ENCODE measurements around the gene FRK.
"Not testable (repeated sequence)": the region's sequence is repeated elsewhere in the genome, so short reads cannot be mapped to it uniquely, and the experiment has no call there.

Gene FRK

DNA sequence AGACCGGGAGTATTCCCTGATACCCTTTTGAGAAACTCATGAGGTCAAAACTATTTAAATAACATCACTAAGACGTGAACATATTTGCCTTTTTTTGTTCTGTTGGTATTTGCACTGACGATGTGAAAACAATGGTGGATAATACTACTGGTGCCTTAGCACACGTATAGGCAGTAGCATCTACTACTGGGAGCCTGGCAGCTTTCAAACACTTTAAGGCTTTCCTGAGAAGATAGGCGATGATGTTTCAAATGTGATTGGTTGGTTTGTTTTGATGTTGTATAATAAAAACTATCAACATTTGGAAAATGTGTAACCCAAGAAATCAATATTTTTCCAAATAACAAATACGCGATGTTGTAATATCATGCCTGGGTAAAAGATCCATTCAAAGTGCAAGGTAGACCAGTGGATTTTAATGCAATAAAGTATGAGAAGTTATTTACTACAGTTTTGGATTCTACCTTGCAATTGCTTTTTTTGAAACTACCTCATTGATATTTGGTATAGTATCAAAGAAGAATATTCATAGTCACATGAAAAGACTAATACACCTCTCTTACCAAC, 166.2 kb downstream of the FRK start:
- no peaks in the 10 kb centered on the region for H3K4me1 ChIP-seq (ENCODE audit: insufficient read depth, low read length)
- no peak overlapping the region for H2AFZ ChIP-seq (ENCODE audit: low read depth, low read length)
- no peak overlapping the region for H3K4me3 ChIP-seq (ENCODE audit: low read length)
- no peaks in the 10 kb centered on the region for H3K27me3 ChIP-seq (ENCODE audit: insufficient read depth, low read length)
- no peaks in the 10 kb centered on the region for H3K36me3 ChIP-seq (ENCODE audit: insufficient read depth, low read length)
- H3K9me3 ChIP-seq (ENCODE audit: low read length): no peaks in the 10 kb centered on the region

DNA sequence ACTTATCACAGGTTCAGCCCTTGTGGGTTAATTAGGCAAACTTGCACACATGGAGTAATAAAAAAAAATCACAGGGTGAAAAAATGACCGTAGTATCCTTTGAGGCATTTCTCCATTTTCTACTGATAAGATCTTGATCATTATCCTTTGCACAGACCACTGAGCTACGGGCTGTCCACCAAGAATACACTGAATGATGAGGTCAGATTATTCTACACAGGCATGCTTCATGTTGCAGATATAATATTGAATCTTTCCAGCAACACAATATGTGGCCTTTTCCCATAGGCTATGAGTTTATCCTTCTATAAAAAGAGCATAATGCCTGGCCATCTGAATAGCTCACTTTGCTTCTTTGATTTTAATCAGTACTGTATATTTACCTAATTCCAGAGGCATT, 168.9 kb downstream of the FRK start:
- no peaks in the 10 kb centered on the region for H3K9me3 ChIP-seq (ENCODE audit: low read length)
- no peak overlapping the region for H3K4me3 ChIP-seq (ENCODE audit: low read length)
- no peaks in the 10 kb centered on the region for H3K4me1 ChIP-seq (ENCODE audit: insufficient read depth, low read length)
- no peaks in the 10 kb centered on the region for H3K36me3 ChIP-seq (ENCODE audit: insufficient read depth, low read length)
- no peak overlapping the region for H2AFZ ChIP-seq (ENCODE audit: low read depth, low read length)
- no peaks in the 10 kb centered on the region for H3K27me3 ChIP-seq (ENCODE audit: insufficient read depth, low read length)

DNA sequence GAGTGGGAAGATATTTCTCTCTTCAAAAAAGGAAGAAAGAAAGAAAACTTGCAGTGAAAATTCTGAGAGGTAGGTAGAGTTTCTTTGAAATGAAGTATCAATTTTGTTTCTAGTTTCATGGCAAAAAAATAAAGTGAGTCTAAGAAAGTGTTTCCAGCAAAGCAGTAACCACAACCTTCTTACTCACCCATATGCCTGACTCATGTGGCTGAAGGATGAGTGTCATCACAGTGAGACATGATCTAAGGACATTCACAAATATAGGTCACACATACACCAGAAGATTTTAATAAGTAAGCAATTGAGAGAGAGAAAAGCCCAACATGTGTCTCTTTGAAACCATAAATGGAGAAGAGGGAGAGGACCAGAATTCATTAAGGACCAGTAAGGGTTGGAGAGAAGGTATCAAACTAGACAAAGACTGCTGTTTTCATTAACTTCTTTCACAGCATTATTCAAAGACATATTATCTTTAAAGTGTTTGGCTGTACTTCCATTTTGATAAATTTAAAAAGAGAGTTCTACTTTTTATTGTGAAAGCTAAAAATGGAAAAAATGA, 169.5 kb downstream of the FRK start:
- Histone ChIP-seq H3K36me3 (ENCODE audit: insufficient read depth, low read length) (no peaks in the 10 kb centered on the region), H2AFZ (ENCODE audit: low read depth, low read length) (no peak overlapping the region), H3K4me3 (ENCODE audit: low read length) (no peak overlapping the region), H3K9me3 (ENCODE audit: low read length) (no peaks in the 10 kb centered on the region), H3K27me3 (ENCODE audit: insufficient read depth, low read length) (no peaks in the 10 kb centered on the region), H3K4me1 (ENCODE audit: insufficient read depth, low read length) (no peaks in the 10 kb centered on the region)

DNA sequence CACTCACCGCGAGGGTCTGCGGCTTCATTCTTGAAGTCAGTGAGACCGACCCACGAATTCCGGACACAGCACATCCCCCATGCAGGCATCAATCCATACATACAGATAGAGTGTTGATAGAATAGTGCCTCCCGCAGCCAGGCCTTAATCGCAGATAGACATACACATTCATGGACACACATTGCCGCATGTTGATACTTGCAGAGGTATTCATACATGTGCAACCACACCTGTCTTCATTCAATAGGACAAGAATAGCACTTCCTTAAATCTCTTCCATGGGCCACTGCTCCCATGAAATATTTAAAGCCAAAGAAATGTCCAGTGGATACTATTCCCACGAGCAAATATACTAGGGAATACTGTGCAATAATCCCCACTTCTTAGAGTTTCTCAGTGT, 170.5 kb downstream of the FRK start:
- Histone ChIP-seq H3K4me1 (ENCODE audit: insufficient read depth, low read length) (no peaks in the 10 kb centered on the region), H2AFZ (ENCODE audit: low read depth, low read length) (no peak overlapping the region), H3K9me3 (ENCODE audit: low read length) (no peaks in the 10 kb centered on the region), H3K4me3 (ENCODE audit: low read length) (no peak overlapping the region), H3K36me3 (ENCODE audit: insufficient read depth, low read length) (no peaks in the 10 kb centered on the region), H3K27me3 (ENCODE audit: insufficient read depth, low read length) (no peaks in the 10 kb centered on the region)

DNA sequence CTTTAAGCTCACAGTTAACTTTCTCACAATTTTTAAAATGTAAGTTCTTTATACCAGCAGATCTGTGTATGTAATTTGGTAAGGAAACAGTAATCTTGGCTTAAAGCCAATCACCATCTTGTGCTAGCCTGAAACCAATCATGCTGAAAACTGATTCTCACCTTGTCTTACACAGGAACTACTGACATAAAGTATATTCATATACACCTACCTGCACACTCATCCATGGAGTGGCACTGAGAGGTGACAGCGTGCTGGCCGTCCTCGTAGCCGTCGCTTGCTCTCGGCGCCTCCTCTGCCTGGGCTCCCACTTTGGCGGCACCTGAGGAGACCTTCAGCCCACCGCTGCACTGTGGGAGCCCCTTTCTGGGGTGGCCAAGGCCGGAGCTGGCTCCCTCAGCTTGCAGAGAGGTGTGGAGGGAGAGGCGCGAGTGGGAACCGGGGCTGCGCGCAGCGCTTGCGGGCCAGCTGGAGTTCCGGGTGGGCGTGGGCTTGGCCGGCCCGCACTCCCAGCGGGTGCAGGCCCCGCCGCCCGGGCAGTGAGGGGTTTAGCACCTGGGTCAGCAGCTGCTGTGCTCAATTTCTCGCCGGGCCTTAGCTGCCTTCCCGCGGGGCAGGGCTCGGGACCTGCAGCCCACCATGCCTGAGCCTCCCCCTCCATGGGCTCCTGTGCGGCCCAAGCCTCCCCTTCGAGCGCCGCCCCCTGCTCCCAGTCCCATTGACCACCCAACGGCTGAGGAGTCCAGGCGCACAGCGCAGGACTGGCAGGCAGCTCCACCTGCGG, 171.8 kb downstream of the FRK start:
- H3K4me3 ChIP-seq (ENCODE audit: low read length); H3K9me3 ChIP-seq (ENCODE audit: low read length); H3K36me3 ChIP-seq (ENCODE audit: insufficient read depth, low read length); H2AFZ ChIP-seq (ENCODE audit: low read depth, low read length); H3K4me1 ChIP-seq (ENCODE audit: insufficient read depth, low read length); H3K27me3 ChIP-seq (ENCODE audit: insufficient read depth, low read length): not testable (repeated sequence)

DNA sequence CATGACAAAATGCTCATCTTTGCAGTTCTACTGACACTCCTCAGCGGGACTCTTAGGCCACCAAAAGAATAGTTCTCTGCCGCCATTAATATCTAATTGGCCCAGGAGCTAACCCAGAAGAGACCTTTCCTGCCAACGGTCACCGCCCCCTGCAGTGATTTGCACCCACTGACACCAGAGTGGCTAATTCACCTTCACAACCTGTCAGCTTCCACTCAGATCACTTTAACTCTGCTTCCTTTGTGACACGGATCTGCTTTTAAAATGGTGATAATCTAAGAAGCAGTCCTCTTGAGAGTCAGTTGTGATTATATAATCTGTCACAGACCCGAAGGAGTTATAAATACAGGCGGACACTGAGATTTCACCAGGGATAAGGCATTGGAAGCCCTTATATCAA, 172.8 kb downstream of the FRK start:
- Histone ChIP-seq H3K27me3 (ENCODE audit: insufficient read depth, low read length) (no peaks in the 10 kb centered on the region), H3K4me3 (ENCODE audit: low read length) (no peak overlapping the region), H3K36me3 (ENCODE audit: insufficient read depth, low read length) (no peaks in the 10 kb centered on the region), H3K4me1 (ENCODE audit: insufficient read depth, low read length) (no peaks in the 10 kb centered on the region), H3K9me3 (ENCODE audit: low read length) (no peaks in the 10 kb centered on the region), H2AFZ (ENCODE audit: low read depth, low read length) (no peak overlapping the region)

DNA sequence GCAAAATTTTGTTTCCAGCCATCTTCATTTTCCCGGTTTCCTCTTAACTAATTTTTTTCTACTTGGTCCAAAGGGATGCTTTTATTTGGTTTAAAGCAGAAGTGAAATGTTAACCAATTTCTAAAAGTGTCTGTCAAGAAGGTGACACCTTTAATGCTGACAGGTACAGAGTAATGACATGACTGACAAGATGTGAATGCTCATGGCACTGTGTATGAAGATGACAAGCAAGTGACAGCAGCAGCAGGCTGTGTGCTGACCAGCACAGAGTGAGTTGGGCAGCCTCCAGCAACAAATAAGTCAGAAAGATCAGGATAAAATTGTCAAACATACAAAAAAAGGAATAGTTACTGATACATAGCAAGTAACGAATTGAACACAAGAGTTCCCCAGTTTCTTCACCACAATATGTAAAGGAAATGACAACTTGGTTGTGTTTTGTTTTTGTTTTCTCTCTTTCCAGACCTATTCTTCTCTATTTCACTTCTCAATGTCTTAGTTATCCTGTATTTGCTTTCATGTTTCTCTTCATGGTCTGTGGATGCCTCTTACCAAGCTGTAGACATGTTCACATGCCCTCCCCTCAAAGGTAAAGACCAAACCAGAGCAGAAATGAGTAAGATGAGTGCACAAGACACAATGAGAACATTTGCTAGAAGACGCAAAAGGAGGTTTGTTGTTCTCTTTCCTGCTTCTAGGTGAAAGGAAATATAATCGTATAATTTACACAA, 174.9 kb downstream of the FRK start:
- Histone ChIP-seq H3K4me1 (ENCODE audit: insufficient read depth, low read length) (no peaks in the 10 kb centered on the region), H2AFZ (ENCODE audit: low read depth, low read length) (no peak overlapping the region), H3K27me3 (ENCODE audit: insufficient read depth, low read length) (no peaks in the 10 kb centered on the region), H3K9me3 (ENCODE audit: low read length) (no peaks in the 10 kb centered on the region), H3K4me3 (ENCODE audit: low read length) (no peak overlapping the region), H3K36me3 (ENCODE audit: insufficient read depth, low read length) (no peaks in the 10 kb centered on the region)

DNA sequence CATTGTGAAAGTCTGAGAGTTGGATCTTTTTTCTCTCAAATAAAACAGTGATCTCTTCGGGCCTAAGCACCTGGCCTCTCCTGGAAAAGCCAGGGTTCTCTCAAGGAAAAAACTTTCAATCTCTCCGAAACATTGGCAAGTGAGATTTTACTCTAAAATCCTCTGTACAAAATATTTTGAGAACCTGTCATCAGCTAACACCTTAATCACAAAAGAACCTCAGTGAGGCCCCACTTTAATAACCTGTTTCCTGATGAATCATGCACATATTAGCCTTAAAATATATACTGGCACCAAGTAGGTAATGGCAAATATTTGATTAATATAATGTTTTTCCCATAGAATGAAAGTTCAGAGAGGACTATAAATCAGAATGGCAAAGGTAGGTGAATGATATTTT, 177.9 kb downstream of the FRK start:
- Histone ChIP-seq H3K9me3 (ENCODE audit: low read length) (no peaks in the 10 kb centered on the region), H3K36me3 (ENCODE audit: insufficient read depth, low read length) (no peaks in the 10 kb centered on the region), H3K4me1 (ENCODE audit: insufficient read depth, low read length) (no peaks in the 10 kb centered on the region), H3K4me3 (ENCODE audit: low read length) (no peak overlapping the region), H3K27me3 (ENCODE audit: insufficient read depth, low read length) (no peaks in the 10 kb centered on the region), H2AFZ (ENCODE audit: low read depth, low read length) (no peak overlapping the region)

DNA sequence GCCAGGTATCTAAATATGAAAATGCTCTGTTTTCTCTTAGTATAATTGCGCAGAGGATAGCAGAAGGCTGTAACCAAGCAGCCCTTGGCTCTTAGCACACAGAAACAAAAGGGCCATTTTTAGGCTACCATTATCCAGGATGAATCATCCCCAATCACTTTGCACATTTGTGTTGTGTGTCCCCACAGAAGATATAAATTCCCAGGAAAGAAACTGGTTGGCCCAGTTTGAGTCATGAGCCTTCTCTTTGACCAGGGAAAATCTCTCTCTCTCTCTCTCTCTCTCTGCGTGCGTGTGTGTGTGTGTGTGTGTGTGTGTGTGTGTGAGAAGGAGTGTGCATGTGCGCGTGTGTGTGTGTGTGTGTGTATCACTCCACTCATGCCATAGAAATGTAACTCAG, 178.5 kb downstream of the FRK start:
- Histone ChIP-seq H3K9me3 (ENCODE audit: low read length) (no peaks in the 10 kb centered on the region), H3K4me1 (ENCODE audit: insufficient read depth, low read length) (no peaks in the 10 kb centered on the region), H3K36me3 (ENCODE audit: insufficient read depth, low read length) (no peaks in the 10 kb centered on the region), H3K27me3 (ENCODE audit: insufficient read depth, low read length) (no peaks in the 10 kb centered on the region), H2AFZ (ENCODE audit: low read depth, low read length) (no peak overlapping the region), H3K4me3 (ENCODE audit: low read length) (no peak overlapping the region)
